ENCODE results near the gene AFP.

DNA sequence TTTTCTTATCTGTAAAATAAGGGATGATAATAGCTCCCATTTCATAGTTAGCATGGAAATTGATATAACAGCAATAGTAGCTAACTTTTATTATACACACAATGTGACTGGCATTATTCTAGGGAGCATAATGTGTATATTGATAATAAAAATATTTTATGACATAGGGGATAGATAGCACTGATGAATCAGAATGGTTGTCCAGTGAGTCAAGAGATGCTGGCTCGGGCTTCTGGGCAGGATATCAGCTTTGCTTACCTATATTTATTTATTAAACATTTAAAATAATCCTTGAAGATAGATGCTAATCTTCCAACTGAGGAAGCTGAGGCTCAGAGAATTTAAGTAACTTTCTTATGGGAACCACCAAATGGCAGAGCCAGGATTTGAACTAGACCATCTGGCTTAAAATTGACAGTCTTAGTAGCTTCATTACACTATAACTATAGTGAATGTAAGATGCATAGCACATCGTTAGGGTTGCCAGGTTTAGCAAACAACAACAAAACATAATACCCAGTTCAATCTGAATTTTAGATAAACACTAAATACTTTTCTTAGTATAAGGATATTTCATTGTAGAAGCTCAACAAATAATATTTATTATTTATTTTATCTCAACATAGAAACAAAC is 2.7 kb downstream of the AFP start:
- TF ChIP-seq EZH2 (IDR thresholded peaks at IDR 0.05; ENCODE audit: low read depth), result no peak
- TF ChIP-seq, protein P1, sequence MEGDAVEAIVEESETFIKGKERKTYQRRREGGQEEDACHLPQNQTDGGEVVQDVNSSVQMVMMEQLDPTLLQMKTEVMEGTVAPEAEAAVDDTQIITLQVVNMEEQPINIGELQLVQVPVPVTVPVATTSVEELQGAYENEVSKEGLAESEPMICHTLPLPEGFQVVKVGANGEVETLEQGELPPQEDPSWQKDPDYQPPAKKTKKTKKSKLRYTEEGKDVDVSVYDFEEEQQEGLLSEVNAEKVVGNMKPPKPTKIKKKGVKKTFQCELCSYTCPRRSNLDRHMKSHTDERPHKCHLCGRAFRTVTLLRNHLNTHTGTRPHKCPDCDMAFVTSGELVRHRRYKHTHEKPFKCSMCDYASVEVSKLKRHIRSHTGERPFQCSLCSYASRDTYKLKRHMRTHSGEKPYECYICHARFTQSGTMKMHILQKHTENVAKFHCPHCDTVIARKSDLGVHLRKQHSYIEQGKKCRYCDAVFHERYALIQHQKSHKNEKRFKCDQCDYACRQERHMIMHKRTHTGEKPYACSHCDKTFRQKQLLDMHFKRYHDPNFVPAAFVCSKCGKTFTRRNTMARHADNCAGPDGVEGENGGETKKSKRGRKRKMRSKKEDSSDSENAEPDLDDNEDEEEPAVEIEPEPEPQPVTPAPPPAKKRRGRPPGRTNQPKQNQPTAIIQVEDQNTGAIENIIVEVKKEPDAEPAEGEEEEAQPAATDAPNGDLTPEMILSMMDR (conservative IDR thresholded peaks at IDR 0.05), result no peak

All from PC-9 (cell line).